GM21528 (cell line): ENCODE measurements around the gene CST7.
"Not testable (repeated sequence)": the region's sequence is repeated elsewhere in the genome, so short reads cannot be mapped to it uniquely, and the experiment has no call there.

Experiments
- ATAC-seq: cut with Tn5 transposase; IDR thresholded peaks from one replicate; pipeline ENCODE4 v1.9.1; 2021; ENCODE audit warnings: mild to moderate bottlenecking, moderate library complexity; ENCODE audit not compliant: unreplicated experiment, low FRiP score

CST7 gene

GRCh38 chr20:24929259-24929658 lies 19.8 kb upstream of the CST7 start:
- ATAC-seq, result not testable (repeated sequence)

GRCh38 chr20:24929867-24930723 lies 19.0 kb upstream of the CST7 start:
- ATAC-seq, result not testable (repeated sequence)

- ATAC-seq, result not testable (repeated sequence)
These were observed 18.1 kb upstream of the CST7 start for GRCh38 chr20:24930724-24931688.

GRCh38 chr20:24931893-24932292 lies 17.2 kb upstream of the CST7 start:
- ATAC-seq, result not testable (repeated sequence)

- no peak for ATAC-seq
These were observed 15.7 kb upstream of the CST7 start for GRCh38 chr20:24933266-24933908.

- ATAC-seq, result no peak
These were observed 14.9 kb upstream of the CST7 start for GRCh38 chr20:24934101-24934661.

GRCh38 chr20:24934716-24935115 lies 14.4 kb upstream of the CST7 start:
- ATAC-seq, result no peak

- ATAC-seq, result no peak
These were observed 13.9 kb upstream of the CST7 start for GRCh38 chr20:24935140-24935539.

- no peak for ATAC-seq
These were observed 13.1 kb upstream of the CST7 start for GRCh38 chr20:24935766-24936525.

- no peak for ATAC-seq
These were observed 12.3 kb upstream of the CST7 start for GRCh38 chr20:24936526-24937407.

- no peak for ATAC-seq
These were observed 11.5 kb upstream of the CST7 start for GRCh38 chr20:24937579-24937978.

- ATAC-seq, result no peak
These were observed 10.6 kb upstream of the CST7 start for GRCh38 chr20:24938498-24938897.

GRCh38 chr20:24939036-24939435 lies 10.0 kb upstream of the CST7 start:
- ATAC-seq, result no peak

- ATAC-seq, result no peak
These were observed 6.4 kb upstream of the CST7 start for GRCh38 chr20:24942679-24943078.

GRCh38 chr20:24943196-24943595 lies 5.9 kb upstream of the CST7 start:
- ATAC-seq, result no peak

- ATAC-seq, result no peak
These were observed 5.3 kb upstream of the CST7 start for GRCh38 chr20:24943731-24944130.

- ATAC-seq, result not testable (repeated sequence)
These were observed 2.7 kb upstream of the CST7 start for GRCh38 chr20:24946376-24946775.

GRCh38 chr20:24948396-24948938 lies 602 bp upstream of the CST7 start:
- not testable (repeated sequence) for ATAC-seq
